ENCODE results near the gene ACCS.

The ACCS gene, protein sequence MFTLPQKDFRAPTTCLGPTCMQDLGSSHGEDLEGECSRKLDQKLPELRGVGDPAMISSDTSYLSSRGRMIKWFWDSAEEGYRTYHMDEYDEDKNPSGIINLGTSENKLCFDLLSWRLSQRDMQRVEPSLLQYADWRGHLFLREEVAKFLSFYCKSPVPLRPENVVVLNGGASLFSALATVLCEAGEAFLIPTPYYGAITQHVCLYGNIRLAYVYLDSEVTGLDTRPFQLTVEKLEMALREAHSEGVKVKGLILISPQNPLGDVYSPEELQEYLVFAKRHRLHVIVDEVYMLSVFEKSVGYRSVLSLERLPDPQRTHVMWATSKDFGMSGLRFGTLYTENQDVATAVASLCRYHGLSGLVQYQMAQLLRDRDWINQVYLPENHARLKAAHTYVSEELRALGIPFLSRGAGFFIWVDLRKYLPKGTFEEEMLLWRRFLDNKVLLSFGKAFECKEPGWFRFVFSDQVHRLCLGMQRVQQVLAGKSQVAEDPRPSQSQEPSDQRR

DNA sequence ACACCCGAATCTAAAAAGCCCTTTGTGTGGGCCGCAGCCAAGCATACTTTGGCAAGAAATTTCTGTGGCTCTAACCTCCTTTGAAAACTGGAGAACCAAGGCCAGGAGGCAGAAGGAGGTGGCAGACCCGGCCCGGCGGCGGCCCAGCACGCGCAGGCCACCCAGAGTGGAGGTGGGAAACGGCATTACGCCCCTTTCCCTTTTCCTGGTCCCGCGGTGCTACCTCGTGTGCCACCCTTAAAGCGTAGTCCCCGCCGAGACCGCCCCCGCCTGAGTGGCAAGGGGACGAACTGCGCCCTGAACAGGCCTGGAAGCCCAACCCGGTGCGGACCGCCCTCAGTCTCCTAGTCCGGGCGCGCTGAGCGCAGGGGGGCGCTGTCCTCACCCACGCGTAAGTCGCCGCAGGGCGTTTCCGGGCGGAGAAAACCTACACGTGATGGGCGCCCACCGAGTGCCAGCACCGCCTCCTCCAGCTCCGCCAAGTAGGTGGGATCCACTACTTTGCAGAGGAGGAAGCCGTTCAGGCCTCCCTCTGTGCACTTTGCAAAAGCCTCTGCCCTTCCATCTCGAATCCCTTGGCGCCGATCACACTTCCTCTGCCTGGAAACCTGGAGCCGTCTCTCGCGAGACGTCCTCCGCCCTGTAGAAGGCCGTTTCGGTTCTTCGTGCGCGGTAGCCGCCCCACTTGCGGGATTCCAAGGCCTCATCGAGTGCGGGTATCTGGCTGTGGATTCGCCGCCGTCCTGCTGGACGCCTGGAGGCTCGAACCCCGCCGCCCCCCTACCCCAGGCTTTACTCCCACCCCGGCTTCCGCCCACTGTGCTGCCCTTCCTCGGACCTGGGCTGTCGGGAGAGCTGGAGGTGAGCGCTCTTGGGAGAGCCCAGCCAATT, at the start of gene ACCS:
Gene ACCS, plus strand, starts transcription at position 430 of the 891 bp plus-strand sequence. CDS start 1,358 bp downstream, outside the sequence.
- POLR2A ChIA-PET: interaction anchor here (1.0 kb wide), 1 partner anchor 119 kb away, joined by 3 read pairs; no protein-coding TSS in a partner anchor
- TF ChIP-seq, protein P1, sequence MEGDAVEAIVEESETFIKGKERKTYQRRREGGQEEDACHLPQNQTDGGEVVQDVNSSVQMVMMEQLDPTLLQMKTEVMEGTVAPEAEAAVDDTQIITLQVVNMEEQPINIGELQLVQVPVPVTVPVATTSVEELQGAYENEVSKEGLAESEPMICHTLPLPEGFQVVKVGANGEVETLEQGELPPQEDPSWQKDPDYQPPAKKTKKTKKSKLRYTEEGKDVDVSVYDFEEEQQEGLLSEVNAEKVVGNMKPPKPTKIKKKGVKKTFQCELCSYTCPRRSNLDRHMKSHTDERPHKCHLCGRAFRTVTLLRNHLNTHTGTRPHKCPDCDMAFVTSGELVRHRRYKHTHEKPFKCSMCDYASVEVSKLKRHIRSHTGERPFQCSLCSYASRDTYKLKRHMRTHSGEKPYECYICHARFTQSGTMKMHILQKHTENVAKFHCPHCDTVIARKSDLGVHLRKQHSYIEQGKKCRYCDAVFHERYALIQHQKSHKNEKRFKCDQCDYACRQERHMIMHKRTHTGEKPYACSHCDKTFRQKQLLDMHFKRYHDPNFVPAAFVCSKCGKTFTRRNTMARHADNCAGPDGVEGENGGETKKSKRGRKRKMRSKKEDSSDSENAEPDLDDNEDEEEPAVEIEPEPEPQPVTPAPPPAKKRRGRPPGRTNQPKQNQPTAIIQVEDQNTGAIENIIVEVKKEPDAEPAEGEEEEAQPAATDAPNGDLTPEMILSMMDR (IDR thresholded peaks at IDR 0.05; ENCODE audit: control extremely low read depth, extremely low read depth, low read depth, missing control alignments): peak; percentile 90
- CTCF ChIA-PET: interaction anchor here (0.8 to 1.4 kb wide), 10 partner anchors 9 to 128 kb away, joined by 3 to 9 read pairs (median 3); partner anchors contain the start of gene EXT2
- DNase-seq (ENCODE audit: extremely low spot score): peak; percentile 87

DNA sequence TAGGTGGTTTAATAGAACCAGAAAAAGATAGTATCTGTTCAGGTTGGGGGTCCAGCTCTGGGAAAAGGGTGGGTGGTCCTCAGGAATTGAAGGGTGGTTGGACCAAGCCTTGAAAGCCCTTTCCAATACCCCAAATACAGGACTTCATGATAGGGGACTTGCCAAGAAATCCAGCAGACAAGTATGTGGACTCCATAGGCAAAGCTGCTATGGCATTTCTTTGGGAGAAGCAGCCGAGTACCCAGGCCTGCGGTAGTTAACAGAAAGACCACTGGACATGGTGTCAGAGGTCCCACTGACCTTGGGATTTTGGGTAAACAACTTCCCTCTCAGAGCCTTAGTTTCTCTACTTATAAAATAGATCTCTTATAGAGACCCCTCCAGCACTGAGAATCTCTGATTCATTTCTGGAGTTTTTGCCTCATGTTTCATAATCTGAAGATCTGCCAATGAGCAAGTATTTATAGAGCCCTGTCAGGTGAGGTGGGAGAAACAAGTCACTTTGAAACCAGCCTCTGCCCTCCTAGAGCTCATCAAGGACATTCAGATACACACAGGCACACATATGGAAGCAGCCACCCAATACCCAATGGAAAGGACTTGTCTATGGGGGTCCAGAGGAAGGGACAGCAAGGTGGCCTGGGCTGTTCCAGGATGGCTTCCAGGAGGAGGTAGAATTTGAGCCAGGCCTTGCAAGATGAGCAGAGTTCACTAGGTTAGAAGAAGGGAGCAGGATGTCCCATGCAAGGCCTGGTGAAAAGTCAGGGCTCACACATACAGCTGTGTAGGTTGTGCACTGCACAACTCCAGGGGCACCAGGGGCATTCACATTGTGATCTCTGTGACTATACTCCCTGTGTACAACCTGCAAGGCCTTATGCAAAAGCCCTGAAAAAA, 49.3 kb upstream of the ACCS start:
- POLR2A ChIA-PET: no interaction called here
- CTCF ChIA-PET: no interaction called here
- TF ChIP-seq, protein P1 (IDR thresholded peaks at IDR 0.05; ENCODE audit: control extremely low read depth, extremely low read depth, low read depth, missing control alignments): no peak
- DNase-seq (ENCODE audit: extremely low spot score): no peak

DNA sequence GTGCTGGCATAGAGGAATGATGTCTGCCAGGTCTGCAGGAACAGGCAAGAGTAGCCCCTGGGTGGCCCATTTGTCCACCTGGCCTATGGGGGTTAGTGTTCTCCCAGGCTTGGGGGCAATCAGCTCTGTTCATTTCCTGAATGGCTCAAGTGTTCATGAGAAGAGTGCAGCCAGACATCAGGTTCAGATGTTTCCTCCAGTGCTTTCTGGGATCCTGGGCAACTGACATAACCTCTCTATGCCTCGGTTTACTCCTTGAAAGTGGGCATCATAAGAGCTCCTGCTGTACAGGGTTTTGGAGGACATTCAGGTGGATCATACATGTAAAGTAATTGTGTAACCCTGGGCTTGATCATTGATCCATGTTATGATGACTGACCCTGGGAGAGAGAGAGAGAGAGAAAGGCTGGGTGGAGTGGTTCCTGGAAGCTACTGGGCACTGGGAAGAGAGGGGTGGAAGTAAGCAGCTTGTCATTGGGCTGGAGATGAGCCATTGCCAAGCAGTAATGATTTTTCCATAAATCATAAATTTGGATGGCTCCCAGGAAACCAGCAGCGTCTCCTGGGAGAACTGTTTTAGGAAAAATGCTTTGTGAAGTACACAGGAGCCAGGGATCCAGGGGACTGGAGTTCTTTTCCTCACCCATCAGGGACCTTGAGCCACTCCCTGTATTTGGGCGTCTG, 48.5 kb upstream of the ACCS start:
- CTCF ChIA-PET: no interaction called here
- TF ChIP-seq, protein P1 (IDR thresholded peaks at IDR 0.05; ENCODE audit: control extremely low read depth, extremely low read depth, low read depth, missing control alignments): no peak
- POLR2A ChIA-PET: no interaction called here
- DNase-seq (ENCODE audit: extremely low spot score): no peak

DNA sequence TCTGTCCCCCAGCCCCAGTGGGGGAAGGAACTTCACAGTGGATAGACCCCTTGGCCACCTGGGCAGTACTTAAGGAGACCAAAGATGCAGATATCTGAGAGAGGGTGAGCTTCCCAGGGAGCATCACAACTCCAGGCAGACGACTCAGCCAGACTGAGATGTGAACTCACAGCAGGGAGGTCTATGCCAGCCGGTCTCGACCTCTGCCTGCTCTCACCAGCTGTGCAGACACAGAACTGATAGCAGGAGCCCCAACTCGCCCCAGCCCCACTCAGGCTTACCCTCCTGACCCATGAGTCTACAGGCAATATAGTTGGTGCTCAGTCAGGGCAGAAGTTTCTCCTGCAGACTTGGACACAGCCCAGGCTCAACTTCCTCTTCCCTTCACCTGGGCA, 47.9 kb upstream of the ACCS start:
- no peak for DNase-seq (ENCODE audit: extremely low spot score)
- POLR2A ChIA-PET: no interaction called here
- TF ChIP-seq, protein P1 (IDR thresholded peaks at IDR 0.05; ENCODE audit: control extremely low read depth, extremely low read depth, low read depth, missing control alignments): no peak
- CTCF ChIA-PET: no interaction called here

DNA sequence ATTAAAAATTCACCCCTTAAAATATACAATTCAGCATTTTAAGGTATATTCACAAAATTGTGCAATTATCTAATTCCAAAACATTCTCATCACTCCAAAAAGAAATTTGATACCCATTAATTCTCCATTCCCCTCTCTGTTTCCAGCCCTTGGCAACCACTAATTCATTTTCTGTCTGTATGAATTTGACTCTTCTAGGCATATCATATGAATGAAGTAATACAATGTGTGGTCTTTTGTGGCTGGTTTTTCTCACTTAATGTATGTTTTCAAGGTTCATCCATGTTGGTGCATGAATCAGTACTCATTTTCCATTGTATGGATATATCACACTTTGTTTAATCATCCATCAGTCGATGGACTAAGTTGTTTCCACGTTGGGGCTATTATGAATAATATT, 47.2 kb upstream of the ACCS start:
- TF ChIP-seq, protein P1 (IDR thresholded peaks at IDR 0.05; ENCODE audit: control extremely low read depth, extremely low read depth, low read depth, missing control alignments): no peak
- POLR2A ChIA-PET: no interaction called here
- CTCF ChIA-PET: no interaction called here
- DNase-seq (ENCODE audit: extremely low spot score): no peak

Measured in GM10248 (cell line).